ENCODE measurements around the gene TNFAIP1. TPM values are rescaled to one million over a fixed set of nuclear protein-coding genes. Genes with fewer than 3 reads are reported as not detected.
"Not testable (repeated sequence)": the region's sequence is repeated elsewhere in the genome, so short reads cannot be mapped to it uniquely, and the experiment has no call there.

Gene TNFAIP1
- polyA plus RNA-seq, 3 donors = 42.2 to 44.6 (median 42.3) TPM

- DNase-seq (ENCODE audit: extremely low read depth in 1 of 11, low read depth in 9 of 11, low spot score in 4 of 11) = not testable (repeated sequence)
Measured at GRCh38 chr17:28338769-28339212, 3.2 kb downstream of the TNFAIP1 start.

GRCh38 chr17:28339431-28339830 lies 3.9 kb downstream of the TNFAIP1 start:
- no peak for DNase-seq (ENCODE audit: extremely low read depth in 1 of 11, low read depth in 9 of 11, low spot score in 4 of 11)

GRCh38 chr17:28340374-28340773 lies 4.8 kb downstream of the TNFAIP1 start:
- DNase-seq (ENCODE audit: extremely low read depth in 1 of 11, low read depth in 9 of 11, low spot score in 4 of 11) = no peak

- DNase-seq (ENCODE audit: extremely low read depth in 1 of 11, low read depth in 9 of 11, low spot score in 4 of 11) = no peak
Measured at GRCh38 chr17:28341516-28341915, 6.0 kb downstream of the TNFAIP1 start.

GRCh38 chr17:28342313-28342712 lies 6.8 kb downstream of the TNFAIP1 start:
- DNase-seq (ENCODE audit: extremely low read depth in 1 of 11, low read depth in 9 of 11, low spot score in 4 of 11) = no peak

GRCh38 chr17:28343491-28343932 lies 8.0 kb downstream of the TNFAIP1 start:
- no peak for DNase-seq (ENCODE audit: extremely low read depth in 1 of 11, low read depth in 9 of 11, low spot score in 4 of 11)

GRCh38 chr17:28344011-28344410 lies 8.4 kb downstream of the TNFAIP1 start:
- DNase-seq (ENCODE audit: extremely low read depth in 1 of 11, low read depth in 9 of 11, low spot score in 4 of 11) = no peak

- DNase-seq (ENCODE audit: extremely low read depth in 1 of 11, low read depth in 9 of 11, low spot score in 4 of 11) = no peak
Measured at GRCh38 chr17:28344435-28344901, 8.9 kb downstream of the TNFAIP1 start.

- DNase-seq (ENCODE audit: extremely low read depth in 1 of 11, low read depth in 9 of 11, low spot score in 4 of 11) = no peak
Measured at GRCh38 chr17:28345419-28346198, 10.0 kb downstream of the TNFAIP1 start.

GRCh38 chr17:28346199-28346580 lies 10.6 kb downstream of the TNFAIP1 start:
- no peak for DNase-seq (ENCODE audit: extremely low read depth in 1 of 11, low read depth in 9 of 11, low spot score in 4 of 11)

GRCh38 chr17:28346746-28347246 lies 11.2 kb downstream of the TNFAIP1 start:
- DNase-seq (ENCODE audit: extremely low read depth in 1 of 11, low read depth in 9 of 11, low spot score in 4 of 11) = no peak

- no peak for DNase-seq (ENCODE audit: extremely low read depth in 1 of 11, low read depth in 9 of 11, low spot score in 4 of 11)
Measured at GRCh38 chr17:28347261-28347891, 11.8 kb downstream of the TNFAIP1 start.

GRCh38 chr17:28348979-28349378 lies 13.4 kb downstream of the TNFAIP1 start:
- DNase-seq (ENCODE audit: extremely low read depth in 1 of 11, low read depth in 9 of 11, low spot score in 4 of 11) = no peak

- DNase-seq (ENCODE audit: extremely low read depth in 1 of 11, low read depth in 9 of 11, low spot score in 4 of 11) = no peak
Measured at GRCh38 chr17:28350271-28350670, 14.7 kb downstream of the TNFAIP1 start.

- DNase-seq (ENCODE audit: extremely low read depth in 1 of 11, low read depth in 9 of 11, low spot score in 4 of 11) = peak; percentile 78 to 94 (median 91)
Measured at GRCh38 chr17:28357061-28357900, 21.7 kb downstream of the TNFAIP1 start, which contains the start of gene POLDIP2. TSS of gene POLDIP2 (minus strand) at chr17:28357527. CDS start at chr17:28357448, 79 bp downstream.

GRCh38 chr17:28357901-28358197 lies 22.3 kb downstream of the TNFAIP1 start:
- no peak for DNase-seq (ENCODE audit: extremely low read depth in 1 of 11, low read depth in 9 of 11, low spot score in 4 of 11)

GRCh38 chr17:28363186-28363585 lies 27.6 kb downstream of the TNFAIP1 start:
- no peak for DNase-seq (ENCODE audit: extremely low read depth in 1 of 11, low read depth in 9 of 11, low spot score in 4 of 11)

- no peak for DNase-seq (ENCODE audit: extremely low read depth in 1 of 11, low read depth in 9 of 11, low spot score in 4 of 11)
Measured at GRCh38 chr17:28363776-28364650, 28.5 kb downstream of the TNFAIP1 start.

Data from renal cortex interstitium (tissue), 11 donors.